Measurements from ENCODE around the gene NACC2. TPM values are rescaled to one million over a fixed set of nuclear protein-coding genes. Genes with fewer than 3 reads are reported as not detected.

Gene NACC2
- total and polyA plus RNA-seq, 9 donors = 6.8 to 11.7 (median 9.3) TPM

- H3K4me1 ChIP-seq (ENCODE audit: control insufficient read depth, insufficient read depth, low read length) = peaks cover 40% of the 10 kb centered on the region
- peak overlapping the region; percentile 55 for H3K27ac ChIP-seq (ENCODE audit: low read length)
- 46% methylated on average over 10 of the region's 20 CpGs for WGBS (ENCODE audit: insufficient coverage)
- DNase-seq = peak; percentile 63
- H3K4me3 ChIP-seq (ENCODE audit: low read length) = no peak overlapping the region
- H3K36me3 ChIP-seq (ENCODE audit: control insufficient read depth, insufficient read depth, low read length) = no peaks in the 10 kb centered on the region
- peaks cover 9% of the 10 kb centered on the region for H3K27me3 ChIP-seq (ENCODE audit: control insufficient read depth, insufficient read depth, low read length)
- H3K9me3 ChIP-seq (replicated peaks; ENCODE audit: control insufficient read depth, low read depth, low read length) = no peaks in the 10 kb centered on the region
Observed at GRCh38 chr9:135978642-135979546, 116.2 kb downstream of the NACC2 start.

GRCh38 chr9:135976944-135977343 lies 118.1 kb downstream of the NACC2 start:
- peaks cover 43% of the 10 kb centered on the region for H3K4me1 ChIP-seq (ENCODE audit: control insufficient read depth, insufficient read depth, low read length)
- H3K27me3 ChIP-seq (ENCODE audit: control insufficient read depth, insufficient read depth, low read length) = peaks cover 7% of the 10 kb centered on the region
- peak overlapping the region; percentile 57 for H3K27ac ChIP-seq (ENCODE audit: low read length)
- no peak overlapping the region for H3K4me3 ChIP-seq (ENCODE audit: low read length)
- 13% methylated on average over 10 of the region's 13 CpGs for WGBS (ENCODE audit: insufficient coverage)
- H3K36me3 ChIP-seq (ENCODE audit: control insufficient read depth, insufficient read depth, low read length) = no peaks in the 10 kb centered on the region
- DNase-seq = peak; percentile 82
- H3K9me3 ChIP-seq (replicated peaks; ENCODE audit: control insufficient read depth, low read depth, low read length) = no peaks in the 10 kb centered on the region

- no peaks in the 10 kb centered on the region for H3K36me3 ChIP-seq (ENCODE audit: control insufficient read depth, insufficient read depth, low read length)
- no peak for DNase-seq
- H3K4me1 ChIP-seq (ENCODE audit: control insufficient read depth, insufficient read depth, low read length) = peaks cover 47% of the 10 kb centered on the region
- H3K9me3 ChIP-seq (replicated peaks; ENCODE audit: control insufficient read depth, low read depth, low read length) = no peaks in the 10 kb centered on the region
- peaks cover 7% of the 10 kb centered on the region for H3K27me3 ChIP-seq (ENCODE audit: control insufficient read depth, insufficient read depth, low read length)
- peak overlapping the region; percentile 57 for H3K27ac ChIP-seq (ENCODE audit: low read length)
- 34% methylated on average over 8 of the region's 13 CpGs for WGBS (ENCODE audit: insufficient coverage)
- H3K4me3 ChIP-seq (ENCODE audit: low read length) = no peak overlapping the region
Observed at GRCh38 chr9:135976531-135976930, 118.6 kb downstream of the NACC2 start.

- WGBS (ENCODE audit: insufficient coverage) = 87% methylated on average over 6 of the region's 10 CpGs
- no peaks in the 10 kb centered on the region for H3K36me3 ChIP-seq (ENCODE audit: control insufficient read depth, insufficient read depth, low read length)
- no peak overlapping the region for H3K4me3 ChIP-seq (ENCODE audit: low read length)
- H3K27me3 ChIP-seq (ENCODE audit: control insufficient read depth, insufficient read depth, low read length) = peaks cover 7% of the 10 kb centered on the region
- no peak for DNase-seq
- peaks cover 49% of the 10 kb centered on the region for H3K4me1 ChIP-seq (ENCODE audit: control insufficient read depth, insufficient read depth, low read length)
- no peaks in the 10 kb centered on the region for H3K9me3 ChIP-seq (replicated peaks; ENCODE audit: control insufficient read depth, low read depth, low read length)
- H3K27ac ChIP-seq (ENCODE audit: low read length) = no peak overlapping the region
Observed at GRCh38 chr9:135975834-135976233, 119.3 kb downstream of the NACC2 start.

GRCh38 chr9:135974220-135974573 lies 120.9 kb downstream of the NACC2 start:
- Histone ChIP-seq H3K4me1 (ENCODE audit: control insufficient read depth, insufficient read depth, low read length) (peaks cover 36% of the 10 kb centered on the region), H3K27ac (ENCODE audit: low read length) (no peak overlapping the region), H3K4me3 (ENCODE audit: low read length) (no peak overlapping the region), H3K27me3 (ENCODE audit: control insufficient read depth, insufficient read depth, low read length) (peaks cover 7% of the 10 kb centered on the region), H3K36me3 (ENCODE audit: control insufficient read depth, insufficient read depth, low read length) (no peaks in the 10 kb centered on the region), H3K9me3 (replicated peaks; ENCODE audit: control insufficient read depth, low read depth, low read length) (no peaks in the 10 kb centered on the region)
- no peak for DNase-seq
- WGBS (ENCODE audit: insufficient coverage) = 58% methylated on average over 3 of the region's 10 CpGs

GRCh38 chr9:135973277-135974219 lies 121.5 kb downstream of the NACC2 start:
- 40% methylated on average over 10 of the region's 23 CpGs for WGBS (ENCODE audit: insufficient coverage)
- Histone ChIP-seq H3K36me3 (ENCODE audit: control insufficient read depth, insufficient read depth, low read length) (no peaks in the 10 kb centered on the region), H3K9me3 (replicated peaks; ENCODE audit: control insufficient read depth, low read depth, low read length) (no peaks in the 10 kb centered on the region), H3K4me3 (ENCODE audit: low read length) (no peak overlapping the region), H3K27me3 (ENCODE audit: control insufficient read depth, insufficient read depth, low read length) (peaks cover 2% of the 10 kb centered on the region), H3K4me1 (ENCODE audit: control insufficient read depth, insufficient read depth, low read length) (peaks cover 31% of the 10 kb centered on the region), H3K27ac (ENCODE audit: low read length) (no peak overlapping the region)
- peak; percentile 43 for DNase-seq

GRCh38 chr9:135971892-135972291 lies 123.2 kb downstream of the NACC2 start:
- Histone ChIP-seq H3K36me3 (ENCODE audit: control insufficient read depth, insufficient read depth, low read length) (no peaks in the 10 kb centered on the region), H3K27ac (ENCODE audit: low read length) (no peak overlapping the region), H3K4me1 (ENCODE audit: control insufficient read depth, insufficient read depth, low read length) (peaks cover 35% of the 10 kb centered on the region), H3K27me3 (ENCODE audit: control insufficient read depth, insufficient read depth, low read length) (peaks cover 2% of the 10 kb centered on the region), H3K9me3 (replicated peaks; ENCODE audit: control insufficient read depth, low read depth, low read length) (no peaks in the 10 kb centered on the region), H3K4me3 (ENCODE audit: low read length) (no peak overlapping the region)
- WGBS (ENCODE audit: insufficient coverage) = 18% methylated on average over 11 of the region's 13 CpGs
- DNase-seq = no peak

- peaks cover 28% of the 10 kb centered on the region for H3K4me1 ChIP-seq (ENCODE audit: control insufficient read depth, insufficient read depth, low read length)
- H3K36me3 ChIP-seq (ENCODE audit: control insufficient read depth, insufficient read depth, low read length) = no peaks in the 10 kb centered on the region
- 38% methylated on average over 10 of the region's 18 CpGs for WGBS (ENCODE audit: insufficient coverage)
- H3K27me3 ChIP-seq (ENCODE audit: control insufficient read depth, insufficient read depth, low read length) = no peaks in the 10 kb centered on the region
- no peaks in the 10 kb centered on the region for H3K9me3 ChIP-seq (replicated peaks; ENCODE audit: control insufficient read depth, low read depth, low read length)
- no peak for DNase-seq
- H3K27ac ChIP-seq (ENCODE audit: low read length) = no peak overlapping the region
- H3K4me3 ChIP-seq (ENCODE audit: low read length) = no peak overlapping the region
Observed at GRCh38 chr9:135971111-135971766, 123.8 kb downstream of the NACC2 start.

GRCh38 chr9:135970128-135970815 lies 124.8 kb downstream of the NACC2 start:
- Histone ChIP-seq H3K4me3 (ENCODE audit: low read length) (no peak overlapping the region), H3K4me1 (ENCODE audit: control insufficient read depth, insufficient read depth, low read length) (peaks cover 25% of the 10 kb centered on the region), H3K27me3 (ENCODE audit: control insufficient read depth, insufficient read depth, low read length) (no peaks in the 10 kb centered on the region), H3K9me3 (replicated peaks; ENCODE audit: control insufficient read depth, low read depth, low read length) (no peaks in the 10 kb centered on the region), H3K27ac (ENCODE audit: low read length) (no peak overlapping the region), H3K36me3 (ENCODE audit: control insufficient read depth, insufficient read depth, low read length) (no peaks in the 10 kb centered on the region)
- 85% methylated on average over 4 of the region's 9 CpGs for WGBS (ENCODE audit: insufficient coverage)
- DNase-seq = no peak
